ENCODE results near the gene TENT5A.

TENT5A gene

GRCh38 chr6:81769824-81770223, 17.3 kb upstream of the TENT5A start:
- no peak for TF ChIP-seq CTCF (IDR thresholded peaks at IDR 0.05)

GRCh38 chr6:81768150-81768942, 15.9 kb upstream of the TENT5A start:
- no peak for TF ChIP-seq CTCF (IDR thresholded peaks at IDR 0.05)

GRCh38 chr6:81767163-81767891, 14.8 kb upstream of the TENT5A start:
- TF ChIP-seq CTCF (IDR thresholded peaks at IDR 0.05), result no peak

DNA sequence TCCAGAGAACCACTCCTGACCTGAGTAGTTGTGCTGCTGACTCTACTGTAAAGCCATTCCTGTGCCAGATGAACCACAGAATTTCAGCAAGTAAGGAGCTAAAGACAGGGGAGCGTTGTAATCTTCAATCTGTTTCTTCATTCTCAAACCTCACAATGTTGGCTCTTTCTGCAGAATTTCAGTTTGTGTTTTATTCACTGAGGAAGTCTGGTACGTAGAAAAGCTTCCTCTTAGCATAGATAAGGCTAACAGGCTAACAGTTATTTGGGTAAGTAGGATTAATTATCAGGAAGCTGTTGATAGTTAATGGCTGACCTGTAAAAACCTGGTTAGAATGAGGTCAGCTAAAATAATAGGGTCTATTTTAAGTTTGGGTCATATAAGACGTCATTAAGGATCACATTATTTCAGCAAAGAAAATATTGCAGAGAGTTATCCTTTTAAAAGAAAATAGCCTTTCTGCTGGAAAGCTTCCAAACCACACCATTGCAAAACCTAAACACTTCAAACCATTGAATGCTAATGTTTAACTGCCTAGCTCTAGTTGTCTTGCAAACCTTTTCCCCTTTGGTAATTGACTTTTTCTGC, 14.1 kb upstream of the TENT5A start:
- no peak for TF ChIP-seq CTCF (IDR thresholded peaks at IDR 0.05)

- TF ChIP-seq CTCF (IDR thresholded peaks at IDR 0.05), result no peak
These were observed 12.1 kb upstream of the TENT5A start for GRCh38 chr6:81764531-81764930.

- TF ChIP-seq CTCF (IDR thresholded peaks at IDR 0.05), result no peak
These were observed 11.5 kb upstream of the TENT5A start for GRCh38 chr6:81763968-81764367.

- TF ChIP-seq CTCF (IDR thresholded peaks at IDR 0.05), result no peak
These were observed 10.6 kb upstream of the TENT5A start for GRCh38 chr6:81763051-81763450.
